Occipital lobe (tissue), 2 donors: ENCODE measurements around the gene CACNG7. TPM values are rescaled to one million over a fixed set of nuclear protein-coding genes. Genes with fewer than 3 reads are reported as not detected.

ENCODE experiments used
- DNase-seq: peaks from one replicate; lab custom pipeline; 2025; lab: John Stamatoyannopoulos, UW
- total RNA-seq: library from RNA; depleted of rRNA; stranded (reverse); fragments of >200 nt; gene quantifications from one replicate; pipeline ENCODE4 v1.2.3, GENCODE V29; 2014

The CACNG7 gene
- total RNA-seq, 1 donor from 2014 or later = 10.9 TPM

GRCh38 chr19:53951947-53952346, 42.9 kb downstream of the CACNG7 start:
- DNase-seq = no peak

- DNase-seq = no peak
These were observed 44.3 kb downstream of the CACNG7 start for GRCh38 chr19:53953383-53953782.

GRCh38 chr19:53957448-53958167, 48.5 kb downstream of the CACNG7 start:
- no peak for DNase-seq

- peak; percentile 26 for DNase-seq
These were observed 49.1 kb downstream of the CACNG7 start for GRCh38 chr19:53958168-53958571.

GRCh38 chr19:53958823-53959757, 50.0 kb downstream of the CACNG7 start:
- no peak for DNase-seq

GRCh38 chr19:53960187-53960586, 51.1 kb downstream of the CACNG7 start:
- no peak for DNase-seq

GRCh38 chr19:53960886-53961285, 51.8 kb downstream of the CACNG7 start:
- no peak for DNase-seq

GRCh38 chr19:53961523-53962356, 52.7 kb downstream of the CACNG7 start:
- no peak for DNase-seq

GRCh38 chr19:53962887-53963431, 53.9 kb downstream of the CACNG7 start, which contains the start of gene CACNG8:
Gene CACNG8, plus strand, starts transcription at chr19:53962937.
- no peak for DNase-seq

- DNase-seq = no peak
These were observed 56.0 kb downstream of the CACNG7 start for GRCh38 chr19:53965091-53965490.

GRCh38 chr19:53966931-53967330, 57.9 kb downstream of the CACNG7 start:
- no peak for DNase-seq

GRCh38 chr19:53969366-53969765, 60.3 kb downstream of the CACNG7 start:
- DNase-seq = no peak

GRCh38 chr19:53971673-53972072, 62.6 kb downstream of the CACNG7 start:
- DNase-seq = no peak

GRCh38 chr19:53977429-53977990, 68.4 kb downstream of the CACNG7 start:
- peak; percentile 65 for DNase-seq

- peak; percentile 90 for DNase-seq
These were observed 69.1 kb downstream of the CACNG7 start for GRCh38 chr19:53977991-53978731.

GRCh38 chr19:53978975-53979801, 70.1 kb downstream of the CACNG7 start:
- no peak for DNase-seq

- no peak for DNase-seq
These were observed 71.7 kb downstream of the CACNG7 start for GRCh38 chr19:53980539-53981375.

GRCh38 chr19:53981376-53981951, 72.4 kb downstream of the CACNG7 start:
- DNase-seq = no peak
